Kidney epithelial cell (primary cell): ENCODE data around the gene ZNF575. TPM values are rescaled to one million over a fixed set of nuclear protein-coding genes. Genes with fewer than 3 reads are reported as not detected.
A peak's percentile ranks its signal among the peaks of the same experiment; 100 is the strongest.

ENCODE experiments used
- DNase-seq: peaks from one replicate; pipeline ENCODE4 v3.0.0-alpha.2; 2010; ENCODE audit warnings: low read depth
- H3K27me3 ChIP-seq: 2 replicates; pipeline ENCODE4 v1.6.0; 2011; ENCODE audit warnings: low read length; ENCODE audit not compliant: control insufficient read depth, insufficient read depth
- H3K36me3 ChIP-seq: 2 replicates; pipeline ENCODE4 v1.5.1; 2011; ENCODE audit warnings: low read length; ENCODE audit not compliant: control insufficient read depth, insufficient read depth
- H3K4me3 ChIP-seq: 2 replicates; pipeline ENCODE4 v1.5.1; 2011; ENCODE audit warnings: low read depth, mild to moderate bottlenecking, control low read depth, low read length
- CTCF ChIP-seq: IDR thresholded peaks from 2 replicates; pipeline ENCODE4 v1.5.1; 2011; ENCODE audit warnings: mild to moderate bottlenecking, moderate library complexity, low read length, control low read depth, inconsistent platforms; ENCODE audit not compliant: insufficient read depth, poor library complexity, severe bottlenecking
- total RNA-seq: library from RNA; depleted of rRNA; stranded (reverse); fragments of >200 nt; gene quantifications from 2 replicates; pipeline ENCODE4 v1.2.3, GENCODE V29; 2015

The ZNF575 gene
- total RNA-seq, 1 donor from 2014 or later: not detected

- H3K27me3 ChIP-seq: no peaks in the 10 kb centered on the region
- no peak for DNase-seq
- TF ChIP-seq CTCF: no peak
- H3K4me3 ChIP-seq: no peak overlapping the region
- H3K36me3 ChIP-seq: no peaks in the 10 kb centered on the region
Measured at GRCh38 chr19:43501661-43502418, 31.1 kb upstream of the ZNF575 start.

- Histone ChIP-seq H3K27me3 (no peaks in the 10 kb centered on the region), H3K4me3 (no peak overlapping the region), H3K36me3 (no peaks in the 10 kb centered on the region)
- DNase-seq: no peak
- TF ChIP-seq CTCF: no peak
Measured at GRCh38 chr19:43502419-43502976, 30.5 kb upstream of the ZNF575 start.

GRCh38 chr19:43503501-43504425, 29.2 kb upstream of the ZNF575 start:
- no peak for TF ChIP-seq CTCF
- peak overlapping the region; percentile 92 for H3K4me3 ChIP-seq
- H3K27me3 ChIP-seq: no peaks in the 10 kb centered on the region
- no peak for DNase-seq
- no peaks in the 10 kb centered on the region for H3K36me3 ChIP-seq

GRCh38 chr19:43504426-43505185, 28.4 kb upstream of the ZNF575 start, which contains the start of gene PHLDB3:
Gene PHLDB3, minus strand, starts transcription at chr19:43504746. Its CDS starts 628 bp downstream, at chr19:43504118.
- Histone ChIP-seq H3K4me3 (peak within 1 kb of the TSS; percentile 92), H3K36me3 (no peaks in the 10 kb centered on the region), H3K27me3 (no peaks in the 10 kb centered on the region)
- no peak for DNase-seq
- peak; percentile 3 for TF ChIP-seq CTCF

- no peak overlapping the region for H3K4me3 ChIP-seq
- DNase-seq: no peak
Measured at GRCh38 chr19:43505186-43505456, 27.9 kb upstream of the ZNF575 start.

More at GRCh38 chr19:43505186-43505456, 27.9 kb upstream of the ZNF575 start:
- TF ChIP-seq CTCF: no peak
- no peaks in the 10 kb centered on the region for H3K36me3 ChIP-seq
- H3K27me3 ChIP-seq: no peaks in the 10 kb centered on the region
